Measurements from ENCODE around the gene FLVCR2. TPM values are rescaled to one million over a fixed set of nuclear protein-coding genes. Genes with fewer than 3 reads are reported as not detected.

Gene FLVCR2
- polyA plus RNA-seq, 3 donors, result 13.2 to 36.6 (median 16.3) TPM

- Histone ChIP-seq H3K79me2 (ENCODE audit: insufficient read depth, low read length) (no peaks in the 10 kb centered on the region), H3K4me3 (replicated peaks in 1 of 3; ENCODE audit: low read depth in 2 of 3, low read length in 3 of 3) (no peak overlapping the region), H3K27ac (ENCODE audit: low read depth in 1 of 2, low read length in 2 of 2) (no peak overlapping the region), H3K36me3 (replicated peaks in 1 of 2; ENCODE audit: control insufficient read depth in 1 of 2, insufficient read depth in 2 of 2, low read length in 2 of 2) (peaks cover 0 to 15% of the 10 kb centered on the region in 2 donors), H2AFZ (ENCODE audit: insufficient read depth, low read depth, low read length, poor library complexity, severe bottlenecking) (no peak overlapping the region), H3K4me1 (ENCODE audit: control insufficient read depth in 1 of 2, insufficient read depth in 2 of 2, low read length in 2 of 2) (no peaks in the 10 kb centered on the region), H3K27me3 (ENCODE audit: control insufficient read depth in 2 of 2, insufficient read depth in 2 of 2, low read length in 2 of 2) (no peaks in the 10 kb centered on the region), H3K9me3 (replicated peaks in 1 of 2; ENCODE audit: control insufficient read depth in 1 of 2, insufficient read depth in 1 of 2, low read length in 2 of 2) (no peaks in the 10 kb centered on the region), H4K20me1 (ENCODE audit: insufficient read depth, low read length) (peaks cover 25% of the 10 kb centered on the region), H3K9ac (ENCODE audit: insufficient read depth, low read length, poor library complexity, severe bottlenecking) (no peak overlapping the region), H3K4me2 (replicated peaks; ENCODE audit: extremely low read depth, low read length, poor library complexity, severe bottlenecking) (no peak overlapping the region)
- no peaks in the 10 kb centered on the region for H3K27me3 Mint-ChIP-seq (ENCODE audit: low read depth in 3 of 3)
- peaks cover 26 to 56% of the 10 kb centered on the region in 2 donors for H3K36me3 Mint-ChIP-seq
- intact Hi-C loops (cut with micrococcal nuclease), result no loop called here
- 80% methylated on average over 1 of the region's 3 CpGs for WGBS (ENCODE audit: insufficient coverage)
- no peak overlapping the region for H3K27ac Mint-ChIP-seq
- H3K9me3 Mint-ChIP-seq, result no peaks in the 10 kb centered on the region
- DNase-seq, result no peak
- no peak for TF ChIP-seq CTCF (IDR thresholded peaks at IDR 0.05)
- no peak overlapping the region for H3K4me3 Mint-ChIP-seq
- H3K4me1 Mint-ChIP-seq, result peaks cover 4% of the 10 kb centered on the region
These were observed 48.0 kb downstream of the FLVCR2 start for GRCh38 chr14:75626396-75626795.

DNA sequence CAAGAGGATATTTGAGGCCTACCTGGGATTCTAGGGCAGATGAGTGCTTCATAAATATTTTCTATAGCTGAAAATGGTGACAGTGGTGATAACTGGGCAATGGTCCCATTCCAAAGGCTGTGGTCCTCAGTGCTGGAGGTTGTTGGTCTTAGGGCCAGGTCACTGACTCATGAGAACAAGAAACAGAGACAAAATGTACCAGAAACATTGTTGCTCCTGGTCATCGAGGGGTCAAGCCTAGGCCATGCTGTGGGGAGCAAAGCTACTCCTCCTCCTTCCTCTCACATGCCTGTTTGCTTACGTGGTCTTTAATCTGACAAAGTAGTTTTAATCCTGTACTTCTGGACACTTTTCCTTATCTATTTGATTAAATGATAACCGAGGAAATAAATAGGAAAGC lies 48.4 kb downstream of the FLVCR2 start:
- no peak for TF ChIP-seq CTCF (IDR thresholded peaks at IDR 0.05)
- Mint-ChIP-seq H3K4me1 (peaks cover 4% of the 10 kb centered on the region), H3K4me3 (no peak overlapping the region), H3K9me3 (no peaks in the 10 kb centered on the region), H3K27ac (no peak overlapping the region), H3K36me3 (peaks cover 26 to 56% of the 10 kb centered on the region in 2 donors), H3K27me3 (ENCODE audit: low read depth in 3 of 3) (no peaks in the 10 kb centered on the region)
- 100% methylated on average over 1 of the region's 3 CpGs for WGBS (ENCODE audit: insufficient coverage)
- Histone ChIP-seq H4K20me1 (ENCODE audit: insufficient read depth, low read length) (peaks cover 30% of the 10 kb centered on the region), H3K79me2 (ENCODE audit: insufficient read depth, low read length) (no peaks in the 10 kb centered on the region), H2AFZ (ENCODE audit: insufficient read depth, low read depth, low read length, poor library complexity, severe bottlenecking) (no peak overlapping the region), H3K9me3 (replicated peaks in 1 of 2; ENCODE audit: control insufficient read depth in 1 of 2, insufficient read depth in 1 of 2, low read length in 2 of 2) (no peaks in the 10 kb centered on the region), H3K9ac (ENCODE audit: insufficient read depth, low read length, poor library complexity, severe bottlenecking) (no peak overlapping the region), H3K4me1 (ENCODE audit: control insufficient read depth in 1 of 2, insufficient read depth in 2 of 2, low read length in 2 of 2) (no peaks in the 10 kb centered on the region), H3K4me2 (replicated peaks; ENCODE audit: extremely low read depth, low read length, poor library complexity, severe bottlenecking) (no peak overlapping the region), H3K27ac (ENCODE audit: low read depth in 1 of 2, low read length in 2 of 2) (no peak overlapping the region), H3K27me3 (ENCODE audit: control insufficient read depth in 2 of 2, insufficient read depth in 2 of 2, low read length in 2 of 2) (no peaks in the 10 kb centered on the region), H3K36me3 (replicated peaks in 1 of 2; ENCODE audit: control insufficient read depth in 1 of 2, insufficient read depth in 2 of 2, low read length in 2 of 2) (peaks cover 0 to 20% of the 10 kb centered on the region in 2 donors), H3K4me3 (replicated peaks in 1 of 3; ENCODE audit: low read depth in 2 of 3, low read length in 3 of 3) (no peak overlapping the region)
- no peak for DNase-seq
- intact Hi-C loops (cut with micrococcal nuclease), result no loop called here

All from CD14-positive monocyte (primary cell).